A673 (cell line): ENCODE results near the gene DNHD1.

Experiments
- CTCF ChIP-seq: fragments of 300-800, 200-600 bp; sonication (generic); conservative IDR thresholded peaks from 2 replicates; pipeline ENCODE4 v1.5.1; 2017; ENCODE audit warnings: low read depth, mild to moderate bottlenecking, antibody characterized with exemption, low read length, moderate library complexity, mixed read lengths
- EZH2 ChIP-seq: fragments of 200-600 bp; sonication (generic); IDR thresholded peaks from 2 replicates; pipeline ENCODE4 v1.6.1; 2017; ENCODE audit warnings: borderline replicate concordance, low read depth, mild to moderate bottlenecking, mixed read lengths, antibody characterized with exemption, low read length; ENCODE audit not compliant: poor library complexity, severe bottlenecking

- TF ChIP-seq CTCF = no peak
- TF ChIP-seq EZH2 = no peak
Measured at GRCh38 chr11:6578134-6578533, 81.1 kb downstream of the DNHD1 start.
